Tibial artery (tissue), 4 donors: Measurements from ENCODE around the gene PARD3B.

Source experiments
- DNase-seq, 2 donors: peaks; one replicate each; pipeline ENCODE4 v3.0.0-alpha.2; 2019
- H3K27ac ChIP-seq, 2 donors: fragments of 200-600 bp; sonication (generic) in 1 of 2; 1 replicate in 1 of 2; 2 replicates in 1 of 2; pipeline ENCODE4 v1.5.1; 2018 to 2019; ENCODE audit warnings: mild to moderate bottlenecking in 1 of 2
- H3K27me3 ChIP-seq, 2 donors: fragments of 200-600 bp; sonication (generic) in 1 of 2; one replicate each; pipeline versions ENCODE4 v1.5.1 to v1.6.0; 2016 to 2019
- H3K36me3 ChIP-seq, 3 donors: fragments of 200-600 bp; sonication (generic) in 2 of 3; one replicate each; pipeline ENCODE4 v1.5.1; 2016 to 2019; ENCODE audit warnings: mild to moderate bottlenecking in 2 of 3
- H3K4me1 ChIP-seq, 4 donors: fragments of 200-600 bp; sonication (generic) in 2 of 4; 1 replicate in 3 of 4; 2 replicates in 1 of 4; pipeline ENCODE4 v1.5.1; 2016 to 2019
- H3K4me3 ChIP-seq, 2 donors: fragments of 200-600 bp; sonication (generic) in 1 of 2; 1 replicate in 1 of 2; 2 replicates in 1 of 2; pipeline ENCODE4 v1.5.1; 2018 to 2019; ENCODE audit warnings: mild to moderate bottlenecking in 2 of 2
- H3K9me3 ChIP-seq, 3 donors: fragments of 200-600 bp; sonication (generic) in 1 of 3; one replicate each; pipeline ENCODE4 v1.5.1; 2016 to 2019
- intact Hi-C: fragments of 100-400 bp; cut with DNase I; formaldehyde crosslinking; loops from one replicate; pipeline ENCODE4 v1.15.0; 2023; ENCODE audit warnings: low total_unique reads
- TF ChIP-seq, protein P1 (sequence below), 2 experiments: fragments of 200-600 bp in 1 of 2; fragments of 450-650 bp in 1 of 2; IDR thresholded peaks; one replicate each; pipeline ENCODE4 v1.5.1; 2017 to 2019; ENCODE audit warnings: antibody characterized with exemption in 2 of 2, mild to moderate bottlenecking in 1 of 2, moderate library complexity in 1 of 2

The PARD3B gene

GRCh38 chr2:205613970-205614559, 1068.8 kb downstream of the PARD3B start:
- intact Hi-C loops, result no loop called here
- TF ChIP-seq, protein P1, sequence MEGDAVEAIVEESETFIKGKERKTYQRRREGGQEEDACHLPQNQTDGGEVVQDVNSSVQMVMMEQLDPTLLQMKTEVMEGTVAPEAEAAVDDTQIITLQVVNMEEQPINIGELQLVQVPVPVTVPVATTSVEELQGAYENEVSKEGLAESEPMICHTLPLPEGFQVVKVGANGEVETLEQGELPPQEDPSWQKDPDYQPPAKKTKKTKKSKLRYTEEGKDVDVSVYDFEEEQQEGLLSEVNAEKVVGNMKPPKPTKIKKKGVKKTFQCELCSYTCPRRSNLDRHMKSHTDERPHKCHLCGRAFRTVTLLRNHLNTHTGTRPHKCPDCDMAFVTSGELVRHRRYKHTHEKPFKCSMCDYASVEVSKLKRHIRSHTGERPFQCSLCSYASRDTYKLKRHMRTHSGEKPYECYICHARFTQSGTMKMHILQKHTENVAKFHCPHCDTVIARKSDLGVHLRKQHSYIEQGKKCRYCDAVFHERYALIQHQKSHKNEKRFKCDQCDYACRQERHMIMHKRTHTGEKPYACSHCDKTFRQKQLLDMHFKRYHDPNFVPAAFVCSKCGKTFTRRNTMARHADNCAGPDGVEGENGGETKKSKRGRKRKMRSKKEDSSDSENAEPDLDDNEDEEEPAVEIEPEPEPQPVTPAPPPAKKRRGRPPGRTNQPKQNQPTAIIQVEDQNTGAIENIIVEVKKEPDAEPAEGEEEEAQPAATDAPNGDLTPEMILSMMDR (IDR thresholded peaks at IDR 0.05), result no peak
- H3K36me3 ChIP-seq, result peaks cover 0 to 8% (median 6%) of the 10 kb centered on the region in 3 donors
- DNase-seq, result no peak
- H3K9me3 ChIP-seq, result no peaks in the 10 kb centered on the region
- H3K27me3 ChIP-seq, result no peaks in the 10 kb centered on the region
- H3K4me3 ChIP-seq, result no peak overlapping the region
- H3K27ac ChIP-seq, result no peak overlapping the region
- no peaks in the 10 kb centered on the region for H3K4me1 ChIP-seq

GRCh38 chr2:205614965-205615364, 1069.7 kb downstream of the PARD3B start:
- DNase-seq, result no peak
- peaks cover 0 to 8% (median 6%) of the 10 kb centered on the region in 3 donors for H3K36me3 ChIP-seq
- H3K9me3 ChIP-seq, result no peaks in the 10 kb centered on the region
- H3K27ac ChIP-seq, result no peak overlapping the region
- TF ChIP-seq, protein P1 (IDR thresholded peaks at IDR 0.05), result no peak
- intact Hi-C loops, result no loop called here
- H3K4me1 ChIP-seq, result no peaks in the 10 kb centered on the region
- no peak overlapping the region for H3K4me3 ChIP-seq
- H3K27me3 ChIP-seq, result no peaks in the 10 kb centered on the region

DNA sequence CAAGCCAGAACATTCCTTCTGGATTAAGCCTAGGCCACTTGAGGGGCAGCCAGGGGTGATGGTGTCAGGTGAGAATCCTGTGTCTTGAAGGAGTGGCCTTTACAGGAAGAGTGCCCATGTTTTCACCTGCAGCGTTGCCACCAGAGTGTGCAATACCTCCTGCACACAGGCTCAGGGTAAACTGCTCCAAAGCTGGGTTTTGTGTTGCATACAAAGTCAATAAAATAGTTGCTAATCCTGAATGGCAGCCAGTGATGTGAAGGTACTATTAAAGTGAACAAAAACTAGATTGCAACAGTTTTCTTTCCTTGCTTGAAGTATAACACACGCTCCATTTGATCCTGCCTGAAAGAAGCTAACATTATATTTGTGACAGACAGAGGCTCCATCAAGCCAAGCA, 1072.6 kb downstream of the PARD3B start:
- no peak for DNase-seq
- Histone ChIP-seq H3K27ac (no peak overlapping the region), H3K36me3 (peaks cover 0 to 8% (median 6%) of the 10 kb centered on the region in 3 donors), H3K9me3 (no peaks in the 10 kb centered on the region), H3K4me3 (no peak overlapping the region), H3K27me3 (no peaks in the 10 kb centered on the region), H3K4me1 (no peaks in the 10 kb centered on the region)
- intact Hi-C loops, result no loop called here
- TF ChIP-seq, protein P1 (IDR thresholded peaks at IDR 0.05), result no peak

DNA sequence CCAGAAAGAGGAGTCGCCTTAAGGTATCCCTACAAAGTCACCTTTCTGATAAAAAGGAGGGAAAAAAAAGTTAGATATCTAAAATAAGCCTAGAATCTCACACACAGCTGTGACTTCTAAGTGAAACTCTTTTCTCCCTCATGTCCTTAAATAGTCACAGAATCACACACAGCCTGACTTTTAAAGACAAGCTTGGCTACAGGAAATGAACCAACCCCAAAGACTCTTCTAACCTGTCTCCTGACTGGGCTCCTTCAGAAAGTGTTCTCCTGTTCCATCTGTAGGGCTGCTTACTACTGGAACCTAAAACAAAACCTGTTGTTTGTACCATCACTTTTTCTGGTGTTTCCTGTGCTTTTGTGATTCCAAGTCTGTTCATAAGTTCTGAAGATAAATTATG, 1074.3 kb downstream of the PARD3B start:
- H3K9me3 ChIP-seq, result no peaks in the 10 kb centered on the region
- intact Hi-C loops, result no loop called here
- no peaks in the 10 kb centered on the region for H3K4me1 ChIP-seq
- H3K27ac ChIP-seq, result no peak overlapping the region
- no peak for DNase-seq
- no peaks in the 10 kb centered on the region for H3K27me3 ChIP-seq
- H3K4me3 ChIP-seq, result no peak overlapping the region
- H3K36me3 ChIP-seq, result peaks cover 0 to 8% (median 6%) of the 10 kb centered on the region in 3 donors
- TF ChIP-seq, protein P1 (IDR thresholded peaks at IDR 0.05), result no peak

DNA sequence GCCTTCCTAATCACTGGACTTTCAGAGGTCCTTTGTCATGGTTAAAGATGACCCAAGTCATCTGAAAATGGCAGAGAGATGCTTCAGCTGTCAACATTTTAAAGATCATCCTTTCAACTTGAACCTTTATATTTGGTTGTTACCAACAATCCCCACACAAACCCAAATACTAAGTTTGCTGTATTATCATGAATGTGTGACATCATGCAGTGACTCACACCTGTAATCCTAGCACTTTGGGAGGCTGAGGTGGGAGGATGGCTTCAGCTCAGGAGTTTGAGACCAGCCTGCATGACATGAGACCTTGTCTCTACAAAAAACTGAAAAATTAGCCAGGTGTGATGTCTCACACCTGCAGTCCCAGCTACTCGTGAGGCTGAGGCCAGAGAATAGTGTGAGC, 1081.8 kb downstream of the PARD3B start:
- no peak overlapping the region for H3K27ac ChIP-seq
- H3K4me3 ChIP-seq, result no peak overlapping the region
- intact Hi-C loops, result no loop called here
- no peak for DNase-seq
- no peaks in the 10 kb centered on the region for H3K27me3 ChIP-seq
- H3K9me3 ChIP-seq, result no peaks in the 10 kb centered on the region
- H3K4me1 ChIP-seq, result no peaks in the 10 kb centered on the region
- TF ChIP-seq, protein P1 (IDR thresholded peaks at IDR 0.05), result no peak
- H3K36me3 ChIP-seq, result no peaks in the 10 kb centered on the region

- no peak for DNase-seq
- no peak overlapping the region for H3K27ac ChIP-seq
- intact Hi-C loops, result no loop called here
- TF ChIP-seq, protein P1 (IDR thresholded peaks at IDR 0.05), result no peak
- no peak overlapping the region for H3K4me3 ChIP-seq
- no peaks in the 10 kb centered on the region for H3K36me3 ChIP-seq
- no peaks in the 10 kb centered on the region for H3K27me3 ChIP-seq
- H3K4me1 ChIP-seq, result no peaks in the 10 kb centered on the region
- H3K9me3 ChIP-seq, result no peaks in the 10 kb centered on the region
Observed at GRCh38 chr2:205628422-205628821, 1083.1 kb downstream of the PARD3B start.
